SU-DHL-6 (cell line): ENCODE results near the gene TMEM168.

ENCODE experiments used
- EZH2phosphoT487 ChIP-seq: fragments of 200-600 bp; sonication (generic), shearing (Covaris generic); conservative IDR thresholded peaks from 2 replicates; pipeline ENCODE4 v1.6.1; 2018; ENCODE audit warnings: mild to moderate bottlenecking, antibody characterized with exemption, low read length, moderate library complexity, mixed read lengths
- TF ChIP-seq, protein P1 (sequence below): fragments of 200-600 bp; sonication (generic); IDR thresholded peaks from one replicate; pipeline ENCODE4 v1.5.1; 2017; ENCODE audit warnings: antibody characterized with exemption, mild to moderate bottlenecking, low read length, moderate library complexity; ENCODE audit not compliant: insufficient read depth, poor library complexity, severe bottlenecking

DNA sequence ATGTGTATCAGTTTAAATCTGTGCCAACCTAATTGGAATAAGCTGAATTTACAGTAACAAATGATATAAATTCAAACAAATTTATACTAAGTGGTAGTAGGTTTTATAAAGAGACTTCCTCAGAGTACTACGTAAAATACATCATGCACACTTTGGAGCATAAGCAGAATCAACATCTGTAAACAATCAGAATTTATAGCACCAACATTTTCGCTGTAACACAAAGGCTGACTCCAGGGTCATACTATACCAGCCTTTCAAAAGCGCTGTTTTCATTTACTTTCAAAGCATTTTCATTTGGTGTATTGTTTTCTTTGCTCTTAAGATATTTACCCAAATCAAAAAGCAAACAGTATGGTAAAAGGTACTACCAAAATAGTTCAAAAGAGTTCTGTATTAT, 29.3 kb upstream of the TMEM168 start:
- TF ChIP-seq, protein P1, sequence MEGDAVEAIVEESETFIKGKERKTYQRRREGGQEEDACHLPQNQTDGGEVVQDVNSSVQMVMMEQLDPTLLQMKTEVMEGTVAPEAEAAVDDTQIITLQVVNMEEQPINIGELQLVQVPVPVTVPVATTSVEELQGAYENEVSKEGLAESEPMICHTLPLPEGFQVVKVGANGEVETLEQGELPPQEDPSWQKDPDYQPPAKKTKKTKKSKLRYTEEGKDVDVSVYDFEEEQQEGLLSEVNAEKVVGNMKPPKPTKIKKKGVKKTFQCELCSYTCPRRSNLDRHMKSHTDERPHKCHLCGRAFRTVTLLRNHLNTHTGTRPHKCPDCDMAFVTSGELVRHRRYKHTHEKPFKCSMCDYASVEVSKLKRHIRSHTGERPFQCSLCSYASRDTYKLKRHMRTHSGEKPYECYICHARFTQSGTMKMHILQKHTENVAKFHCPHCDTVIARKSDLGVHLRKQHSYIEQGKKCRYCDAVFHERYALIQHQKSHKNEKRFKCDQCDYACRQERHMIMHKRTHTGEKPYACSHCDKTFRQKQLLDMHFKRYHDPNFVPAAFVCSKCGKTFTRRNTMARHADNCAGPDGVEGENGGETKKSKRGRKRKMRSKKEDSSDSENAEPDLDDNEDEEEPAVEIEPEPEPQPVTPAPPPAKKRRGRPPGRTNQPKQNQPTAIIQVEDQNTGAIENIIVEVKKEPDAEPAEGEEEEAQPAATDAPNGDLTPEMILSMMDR = no peak
- TF ChIP-seq EZH2phosphoT487 = no peak
